Upper lobe of right lung (tissue), 1 donor: ENCODE data around the gene RMC1. TPM values are rescaled to one million over a fixed set of nuclear protein-coding genes. Genes with fewer than 3 reads are reported as not detected.

Experiments used
- ATAC-seq: fragments of 200-7000 bp; cut with Tn5 transposase; one replicate; pipeline ENCODE4 v1.9.1; 2020; ENCODE audit warnings: mild to moderate bottlenecking, moderate library complexity
- DNase-seq: peaks from one replicate; pipeline ENCODE4 v3.0.0-alpha.2; 2020
- H3K27ac ChIP-seq: fragments of 200-600 bp; one replicate; pipeline ENCODE4 v1.8.0; 2022
- H3K27me3 ChIP-seq: fragments of 200-600 bp; one replicate; pipeline ENCODE4 v1.8.0; 2022; ENCODE audit warnings: mild to moderate bottlenecking
- H3K36me3 ChIP-seq: fragments of 200-600 bp; one replicate; pipeline ENCODE4 v1.8.0; 2022
- H3K4me1 ChIP-seq: fragments of 200-600 bp; one replicate; pipeline ENCODE4 v1.8.0; 2022
- H3K4me3 ChIP-seq: fragments of 200-600 bp; one replicate; pipeline ENCODE4 v1.8.0; 2022; ENCODE audit warnings: mild to moderate bottlenecking
- H3K9me3 ChIP-seq: fragments of 200-600 bp; one replicate; pipeline ENCODE4 v1.8.0; 2022
- CTCF ChIP-seq: fragments of 200-600 bp; IDR thresholded peaks from one replicate; pipeline ENCODE4 v1.8.0; 2022; ENCODE audit warnings: antibody characterized with exemption
- intact Hi-C: fragments of 100-400 bp; cut with DNase I; formaldehyde crosslinking; loops from one replicate; pipeline ENCODE4 v1.11.0; 2022
- total RNA-seq: library from RNA; stranded (reverse); fragmentation: NEBNext Ultra II Directional; extraction: Animal tissue kit (Norgen Biotek cat#: 25700); gene quantifications from one replicate; pipeline ENCODE4 v1.2.1, GENCODE V29; 2021
- donor health status: DM: no; HTN: yes; CAD: no; lungs with severe emphysema.

The RMC1 gene
- total RNA-seq, 1 donor from 2014 or later, result 42.5 TPM

GRCh38 chr18:23524213-23524707 is 20.9 kb downstream of the RMC1 start:
- H3K36me3 ChIP-seq, result peaks cover 99% of the 10 kb centered on the region
- DNase-seq, result no peak
- no peak for ATAC-seq
- no peaks in the 10 kb centered on the region for H3K27me3 ChIP-seq
- H3K27ac ChIP-seq, result no peak overlapping the region
- H3K4me1 ChIP-seq, result peaks cover 11% of the 10 kb centered on the region
- intact Hi-C loops, result loop anchor here (5.0 kb wide), 1 partner anchor 58 kb away; no protein-coding TSS in a partner anchor
- no peaks in the 10 kb centered on the region for H3K9me3 ChIP-seq
- TF ChIP-seq CTCF, result no peak
- no peak overlapping the region for H3K4me3 ChIP-seq

GRCh38 chr18:23526501-23527063 is 23.3 kb downstream of the RMC1 start:
- H3K27me3 ChIP-seq, result no peaks in the 10 kb centered on the region
- DNase-seq (no peak), ATAC-seq (no peak)
- no peak overlapping the region for H3K27ac ChIP-seq
- peaks cover 11% of the 10 kb centered on the region for H3K4me1 ChIP-seq
- H3K9me3 ChIP-seq, result no peaks in the 10 kb centered on the region
- no peak for TF ChIP-seq CTCF
- peaks cover 99% of the 10 kb centered on the region for H3K36me3 ChIP-seq
- intact Hi-C loops, result no loop called here
- no peak overlapping the region for H3K4me3 ChIP-seq

- Histone ChIP-seq H3K27ac (peak overlapping the region; percentile 47), H3K4me3 (no peak overlapping the region), H3K9me3 (no peaks in the 10 kb centered on the region), H3K36me3 (peaks cover 99% of the 10 kb centered on the region), H3K27me3 (no peaks in the 10 kb centered on the region), H3K4me1 (no peaks in the 10 kb centered on the region)
- DNase-seq, result peak; percentile 71
- TF ChIP-seq CTCF, result no peak
- ATAC-seq, result peak; percentile 76
- intact Hi-C loops, result no loop called here
These were observed 25.5 kb downstream of the RMC1 start for GRCh38 chr18:23528580-23529472.

- H3K27ac ChIP-seq, result no peak overlapping the region
- no peak overlapping the region for H3K4me3 ChIP-seq
- DNase-seq, result no peak
- no peaks in the 10 kb centered on the region for H3K27me3 ChIP-seq
- no peak for ATAC-seq
- peaks cover 99% of the 10 kb centered on the region for H3K36me3 ChIP-seq
- no peaks in the 10 kb centered on the region for H3K9me3 ChIP-seq
- no peak for TF ChIP-seq CTCF
- intact Hi-C loops, result no loop called here
- H3K4me1 ChIP-seq, result no peaks in the 10 kb centered on the region
These were observed 26.3 kb downstream of the RMC1 start for GRCh38 chr18:23529604-23530003.

- H3K9me3 ChIP-seq, result no peaks in the 10 kb centered on the region
- intact Hi-C loops, result no loop called here
- peaks cover 100% of the 10 kb centered on the region for H3K36me3 ChIP-seq
These were observed 26.9 kb downstream of the RMC1 start for GRCh38 chr18:23530195-23530594.

More at GRCh38 chr18:23530195-23530594, 26.9 kb downstream of the RMC1 start:
- Histone ChIP-seq H3K4me1 (no peaks in the 10 kb centered on the region), H3K27me3 (no peaks in the 10 kb centered on the region), H3K27ac (no peak overlapping the region), H3K4me3 (no peak overlapping the region)
- TF ChIP-seq CTCF, result no peak
- peak; percentile 37 for ATAC-seq
- no peak for DNase-seq
